ENCODE measurements around the gene PLPP3. TPM values are rescaled to one million over a fixed set of nuclear protein-coding genes. Genes with fewer than 3 reads are reported as not detected.

Gene PLPP3
- total RNA-seq, 1 experiment from 2014 or later = 26.7 TPM

DNA sequence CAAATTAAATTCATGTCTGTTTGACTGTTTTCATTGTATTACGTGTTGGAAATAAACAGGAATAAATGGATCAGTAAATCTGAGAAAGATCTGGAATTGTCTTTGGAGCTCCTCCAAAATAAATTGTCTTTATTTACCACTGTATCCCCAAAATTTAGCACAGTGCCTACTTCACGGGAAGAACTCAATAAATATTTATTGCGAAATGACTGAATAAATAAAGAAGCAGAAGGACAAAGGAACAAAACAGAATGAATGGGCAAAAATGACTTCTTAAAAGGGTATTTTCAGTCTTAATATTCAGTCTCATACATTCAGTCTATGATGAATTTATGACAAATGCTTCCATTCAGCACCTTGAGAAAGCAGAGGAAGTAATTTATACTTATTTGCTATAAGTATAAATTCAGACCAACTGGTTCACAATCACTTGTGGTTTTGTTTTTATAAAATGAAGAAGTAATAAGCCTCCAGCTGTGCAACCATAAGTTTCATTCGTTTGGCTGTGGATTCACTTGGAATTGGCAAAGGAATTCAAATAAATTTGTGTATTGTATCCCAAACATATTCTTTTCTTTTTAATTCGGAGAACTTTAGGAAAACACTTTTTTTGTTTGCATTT is 46.6 kb upstream of the PLPP3 start:
- H2BK15ac ChIP-seq (ENCODE audit: low read depth, low read length) = no peak overlapping the region
- no peaks in the 10 kb centered on the region for H3K79me1 ChIP-seq (ENCODE audit: insufficient read depth, low read depth, low read length, poor library complexity, severe bottlenecking)
- H3K9me3 Mint-ChIP-seq = peaks cover 0 to 2% of the 10 kb centered on the region in 2 experiments; a peak in 3 of 5 replicates
- peaks cover 0 to 2% (median 0%) of the 10 kb centered on the region in 3 experiments; a peak in 1 of 7 replicates for H3K36me3 Mint-ChIP-seq (ENCODE audit: insufficient read depth in 1 of 3, low read depth in 3 of 3)
- H3K4ac ChIP-seq (ENCODE audit: low read depth, low read length) = no peak overlapping the region
- no peaks in the 10 kb centered on the region for H3K79me2 ChIP-seq (ENCODE audit: insufficient read depth, low read length)
- no peak overlapping the region for H4K5ac ChIP-seq (ENCODE audit: insufficient read length, low read depth, low read length)
- H3K4me3 Mint-ChIP-seq = no peak overlapping the region; a peak in 1 of 5 replicates
- H3K14ac ChIP-seq (ENCODE audit: insufficient read depth, low read length) = no peak overlapping the region
- peaks cover 10 to 11% of the 10 kb centered on the region in 2 experiments; a peak in 3 of 4 replicates for H3K4me1 Mint-ChIP-seq
- no peak overlapping the region for H2BK20ac ChIP-seq (ENCODE audit: low read depth, low read length, poor library complexity, severe bottlenecking)
- H3K23me2 ChIP-seq (ENCODE audit: insufficient read length, low read depth, low read length, poor library complexity, severe bottlenecking) = no peaks in the 10 kb centered on the region
- H3K27ac Mint-ChIP-seq = no peak overlapping the region
- no peak overlapping the region for H2BK120ac ChIP-seq (ENCODE audit: low read depth, low read length, poor library complexity, severe bottlenecking)
- no peaks in the 10 kb centered on the region for H3K27me3 Mint-ChIP-seq (ENCODE audit: low read depth)
- H2AK5ac ChIP-seq (ENCODE audit: insufficient read length, low read length) = no peak overlapping the region
- no peak overlapping the region for H3K23ac ChIP-seq (ENCODE audit: insufficient read length, low read depth, low read length)
- no peaks in the 10 kb centered on the region for H3K4me1 ChIP-seq (ENCODE audit: insufficient read depth, low read length)
- DNase-seq = no peak
- H3K27ac ChIP-seq (ENCODE audit: insufficient read length, low read depth, low read length) = no peak overlapping the region
- no peak overlapping the region for H2AFZ ChIP-seq (ENCODE audit: low read length)
- H2BK5ac ChIP-seq (ENCODE audit: insufficient read length, low read length) = no peak overlapping the region
- H4K8ac ChIP-seq (replicated peaks; ENCODE audit: insufficient read length, low read depth, low read length) = no peak overlapping the region
- H3K56ac ChIP-seq (ENCODE audit: insufficient read length, low read depth, low read length) = no peak overlapping the region
- no CpG with 5 or more reads among the region's 5 CpGs for WGBS (ENCODE audit: extremely low coverage, insufficient read length, low lambda C conversion rate)
- no peak overlapping the region for H3K4me2 ChIP-seq (ENCODE audit: insufficient read depth, insufficient read length, low read length)
- no peak overlapping the region for H3K18ac ChIP-seq (ENCODE audit: insufficient read length, low read depth, low read length)
- H4K20me1 ChIP-seq (ENCODE audit: control insufficient read depth, insufficient read depth, insufficient read length) = no peaks in the 10 kb centered on the region
- H3K9me3 ChIP-seq (ENCODE audit: control insufficient read depth, low read depth, low read length) = no peaks in the 10 kb centered on the region
- H3K27me3 ChIP-seq (ENCODE audit: insufficient read depth, low read length) = no peaks in the 10 kb centered on the region
- H3T11ph ChIP-seq (ENCODE audit: low read length) = no peak overlapping the region
- no peak for TF ChIP-seq CTCF (conservative IDR thresholded peaks at IDR 0.05)
- no peak overlapping the region for H2BK12ac ChIP-seq (ENCODE audit: insufficient read length, low read depth, low read length)
- no peak overlapping the region for H3K9ac ChIP-seq (ENCODE audit: extremely low read depth, insufficient read length, low read length)
- no peak overlapping the region for H4K91ac ChIP-seq (ENCODE audit: insufficient read length, low read depth, low read length)

All from H9 (cell line).